ENCODE data around the gene THEM4. TPM values are rescaled to one million over a fixed set of nuclear protein-coding genes. Genes with fewer than 3 reads are reported as not detected.

The THEM4 gene
- total and polyA plus RNA-seq, 2 of the 8 experiments (the other 6 are each of a cell fraction or from before 2014, with no cell fraction given) = 9.9 to 11.2 TPM

DNA sequence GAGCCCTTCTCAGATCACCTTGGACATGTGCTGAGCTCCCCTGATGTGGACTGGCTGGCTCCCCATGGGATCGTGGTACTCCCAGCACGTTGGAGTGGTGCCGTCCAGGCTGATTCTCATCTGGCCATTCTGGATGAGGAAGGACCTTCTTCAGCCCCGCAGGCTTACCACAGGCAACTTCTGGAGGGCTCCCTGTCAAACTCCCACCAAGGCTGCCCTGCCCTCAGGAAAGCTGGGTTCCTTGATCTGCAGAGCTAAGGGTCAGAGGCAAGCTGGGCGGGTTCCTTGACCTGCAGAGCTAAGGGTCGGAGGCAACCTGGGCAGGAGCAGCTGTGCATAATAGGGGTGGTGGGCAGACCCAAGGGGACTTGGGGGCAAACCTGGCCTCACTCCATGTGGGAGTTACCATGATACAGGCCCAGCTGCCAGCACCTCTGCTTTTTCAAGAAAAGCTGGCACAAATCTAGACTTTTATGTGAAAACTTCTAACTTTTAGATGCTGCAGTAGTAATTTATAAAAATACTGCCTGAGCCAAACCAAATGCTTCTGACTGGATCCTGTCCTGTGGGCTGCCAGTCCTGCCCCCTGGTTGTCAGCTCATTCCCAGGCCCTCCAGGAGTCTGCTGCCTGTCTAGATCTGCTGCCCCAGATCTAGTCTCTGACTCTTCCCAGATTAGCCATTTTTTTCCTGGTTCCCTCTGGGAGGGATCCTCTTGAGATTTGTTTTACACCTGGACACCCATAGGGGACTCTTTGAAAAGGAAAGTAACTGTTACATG is 50.2 kb downstream of the THEM4 start:
- Histone ChIP-seq H3K79me2 (ENCODE audit: control insufficient read depth in 1 of 2, insufficient read depth in 2 of 2, low read length in 2 of 2) (no peaks in the 10 kb centered on the region), H3K79me1 (ENCODE audit: low read depth, low read length) (no peaks in the 10 kb centered on the region), H4K91ac (replicated peaks; ENCODE audit: insufficient read length, low read length) (no peak overlapping the region), H2BK12ac (ENCODE audit: low read depth, low read length) (no peak overlapping the region), H3K27ac (ENCODE audit: low read depth, low read length) (no peak overlapping the region), H3K56ac (replicated peaks; ENCODE audit: insufficient read length, low read depth, low read length) (no peak overlapping the region), H3K4me2 (ENCODE audit: insufficient read depth in 1 of 2, low read depth in 2 of 2, low read length in 2 of 2) (no peak overlapping the region), H2BK120ac (replicated peaks; ENCODE audit: low read depth, low read length) (no peak overlapping the region), H3K4me3 (ENCODE audit: extremely low read depth in 1 of 4, insufficient read depth in 2 of 4, low read depth in 3 of 4, low read length in 4 of 4) (no peak overlapping the region), H2BK5ac (ENCODE audit: low read depth, low read length) (no peak overlapping the region), H3K9ac (replicated peaks in 1 of 4; ENCODE audit: extremely low read depth in 1 of 4, low read depth in 3 of 4, low read length in 3 of 4) (no peak overlapping the region), H4K20me1 (replicated peaks in 1 of 2; ENCODE audit: control insufficient read depth in 1 of 2, insufficient read depth in 2 of 2, low read length in 2 of 2) (peaks cover 4 to 8% of the 10 kb centered on the region in 2 experiments), H3K23me2 (ENCODE audit: low read depth, low read length) (peaks cover 2% of the 10 kb centered on the region; the same call in 1 of the 2 replicates), H3K4me1 (replicated peaks in 1 of 4; ENCODE audit: control insufficient read depth in 3 of 4, insufficient read depth in 4 of 4, low read length in 3 of 4) (peaks cover 8 to 16% (median 12%) of the 10 kb centered on the region in 4 experiments), H3K14ac (ENCODE audit: insufficient read length) (no peak overlapping the region), H3K9me3 (ENCODE audit: insufficient read depth in 2 of 2, low read depth in 1 of 2, low read length in 1 of 2) (no peaks in the 10 kb centered on the region), H2BK20ac (ENCODE audit: low read length) (no peak overlapping the region), H2BK15ac (ENCODE audit: low read length) (no peak overlapping the region), H4K8ac (ENCODE audit: extremely low read depth, insufficient read depth, low read length) (no peak overlapping the region), H3K4ac (replicated peaks; ENCODE audit: insufficient read length, low read depth, low read length) (no peak overlapping the region), H3K36me3 (ENCODE audit: control insufficient read depth in 2 of 4, insufficient read depth in 4 of 4, low read length in 3 of 4) (no peaks in the 10 kb centered on the region), H3K23ac (ENCODE audit: insufficient read length) (no peak overlapping the region), H4K5ac (ENCODE audit: insufficient read length, low read depth, low read length) (no peak overlapping the region), H3K27me3 (replicated peaks in 1 of 4; ENCODE audit: control insufficient read depth in 3 of 4, extremely low read depth in 1 of 4, insufficient read depth in 3 of 4, low read length in 3 of 4) (peaks cover 22 to 60% (median 51%) of the 10 kb centered on the region in 4 experiments), H3K18ac (ENCODE audit: extremely low read depth, low read length) (no peak overlapping the region), H2AFZ (ENCODE audit: low read length) (no peak overlapping the region), H2AK5ac (ENCODE audit: low read depth, low read length) (no peak overlapping the region)
- CTCF ChIA-PET (ENCODE audit: partially characterized antibody) = interaction anchor here (0.9 to 2.2 kb wide), 11 partner anchors 11 to 144 kb away, joined by 3 to 8 read pairs (median 3); partner anchors contain the start of gene RIIAD1
- DNase-seq (ENCODE audit: low read depth in 1 of 2, low spot score in 2 of 2) = peak in 1 of 2 experiments; percentile 22
- no peak for FAIRE-seq
- POLR2A ChIA-PET (ENCODE audit: partially characterized antibody) = interaction anchor here (2.0 kb wide), 1 partner anchor 13 kb away, joined by 4 read pairs; no protein-coding TSS in a partner anchor
- 88% methylated on average over 6 of the region's 6 CpGs; no CpG with 5 or more reads in 1 of the 2 experiments for WGBS, 2 experiments (ENCODE audit: extremely low coverage in 1 of 2, insufficient coverage in 1 of 2, insufficient read length in 1 of 2, insufficient replicate concordance in 2 of 2, low coverage in 1 of 2, low lambda C conversion rate in 2 of 2, missing lambda C conversion rate in 1 of 2)
